Skeletal muscle cell (primary cell): ENCODE results near the gene C4B.

Experiments
- DNase-seq: peaks from one replicate; pipeline ENCODE4 v3.0.0-alpha.2; 2010; ENCODE audit warnings: low read depth
- H3K4me3 ChIP-seq: 2 replicates; pipeline ENCODE4 v1.5.1; 2011; ENCODE audit warnings: low read depth, mild to moderate bottlenecking, control low read depth, low read length, moderate library complexity

The C4B gene

DNA sequence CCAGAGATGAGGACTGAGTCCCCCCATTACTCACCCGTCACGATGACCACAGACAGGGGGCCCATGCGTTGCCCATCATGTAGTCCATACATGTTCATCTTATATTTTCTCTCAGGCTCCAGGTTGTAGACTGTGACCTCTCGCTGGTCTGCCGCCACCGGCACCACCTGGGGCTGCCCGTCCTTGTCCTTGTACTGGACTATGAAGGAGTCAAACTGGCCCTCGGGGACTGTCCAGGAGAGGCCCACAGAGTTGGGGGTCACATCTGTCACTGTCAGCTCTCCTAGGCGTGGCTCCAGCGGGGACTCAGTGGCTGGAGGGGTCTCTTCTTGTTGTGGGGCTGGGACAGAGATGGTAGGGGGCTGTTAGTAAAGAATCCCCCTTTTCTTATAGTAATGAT is 59.0 kb downstream of the C4B start:
- no peak overlapping the region for H3K4me3 ChIP-seq
- DNase-seq, result no peak

- no peak for DNase-seq
- no peak overlapping the region for H3K4me3 ChIP-seq
Measured at GRCh38 chr6:32074996-32075532, 60.5 kb downstream of the C4B start.

GRCh38 chr6:32075781-32076180 is 61.2 kb downstream of the C4B start:
- DNase-seq, result no peak
- no peak overlapping the region for H3K4me3 ChIP-seq

GRCh38 chr6:32076321-32076809 is 61.8 kb downstream of the C4B start:
- peak; percentile 75 for DNase-seq
- no peak overlapping the region for H3K4me3 ChIP-seq

GRCh38 chr6:32079566-32080290 is 65.1 kb downstream of the C4B start:
- no peak for DNase-seq
- H3K4me3 ChIP-seq, result no peak overlapping the region

DNA sequence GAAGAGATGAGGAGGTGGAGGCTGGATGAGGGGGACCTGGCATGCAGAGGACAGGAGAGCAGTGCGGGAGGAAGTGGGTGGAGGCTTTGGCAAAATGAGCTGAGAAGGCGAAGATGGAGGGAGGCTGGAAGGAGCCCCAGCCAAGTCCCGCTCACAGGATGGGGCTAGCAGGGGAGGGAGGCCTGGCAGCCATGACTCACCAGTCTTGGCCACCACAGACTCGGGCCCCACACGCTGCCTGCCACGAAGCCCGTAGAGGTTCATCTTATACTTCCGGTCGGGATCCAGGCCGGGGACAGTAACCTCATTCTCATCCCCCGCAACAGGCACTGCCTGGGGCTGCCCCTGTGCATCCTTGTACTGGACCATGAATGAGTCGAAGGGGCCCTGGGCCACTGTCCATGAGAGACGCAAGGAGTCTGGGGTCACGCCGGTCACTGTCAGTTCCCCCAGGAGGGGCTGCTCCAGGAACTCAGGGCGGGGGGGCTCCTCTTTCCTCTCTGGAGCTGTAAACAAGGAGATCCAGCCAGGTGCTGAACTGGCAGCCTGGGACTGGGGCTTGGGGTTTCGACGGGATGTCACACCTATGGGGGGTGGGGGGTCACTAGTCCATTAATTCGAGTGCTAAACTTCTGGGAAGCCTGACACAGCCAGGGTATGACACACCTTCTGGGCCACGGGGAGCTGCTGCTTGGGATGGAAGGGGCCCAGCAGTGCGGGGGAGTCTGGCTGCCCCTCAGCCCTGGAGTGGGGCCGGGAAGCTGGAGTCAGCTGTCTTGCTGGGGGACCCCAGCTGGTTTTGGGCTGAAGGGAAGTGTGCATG is 66.8 kb downstream of the C4B start:
- DNase-seq, result peak; percentile 65
- H3K4me3 ChIP-seq, result no peak overlapping the region

DNA sequence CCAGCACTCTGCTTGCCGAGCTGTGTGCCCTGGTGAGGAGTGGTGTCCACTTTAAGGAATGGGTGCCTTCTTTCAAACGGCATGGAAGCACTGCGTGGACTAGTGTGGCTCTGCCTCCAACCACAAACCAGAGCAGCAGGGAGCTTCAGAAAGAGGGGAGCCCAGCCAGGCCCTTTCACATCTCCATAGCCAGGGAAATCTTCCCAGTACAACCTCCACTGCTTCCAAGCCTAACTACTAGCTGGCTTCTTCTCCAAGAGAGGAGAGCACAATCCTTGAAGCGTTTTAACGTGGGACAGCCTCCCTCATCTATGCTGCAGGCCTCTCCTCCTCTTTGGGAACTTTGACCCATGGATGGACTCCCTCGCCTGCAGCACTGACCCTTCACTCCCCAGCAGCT is 67.9 kb downstream of the C4B start:
- no peak for DNase-seq
- H3K4me3 ChIP-seq, result no peak overlapping the region

DNA sequence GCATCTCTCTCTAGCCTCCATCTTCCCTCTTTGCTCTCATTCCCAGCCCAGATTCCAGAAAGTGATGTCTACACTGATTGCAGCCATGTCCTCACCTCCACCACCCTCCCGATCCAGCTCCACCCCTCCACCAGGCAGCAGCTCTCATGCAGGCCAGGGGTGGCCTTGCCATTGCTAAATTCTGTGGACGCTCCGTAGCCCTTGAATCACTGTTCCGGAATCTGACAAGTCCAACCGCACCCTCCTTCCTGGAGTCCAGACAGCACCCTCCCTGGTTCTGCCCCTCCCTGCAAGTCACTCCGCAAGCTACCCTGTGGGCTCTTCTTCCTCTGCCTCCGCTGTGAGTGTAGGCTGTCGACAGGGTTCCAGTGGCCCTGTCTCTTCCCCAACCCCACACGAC is 68.3 kb downstream of the C4B start:
- no peak overlapping the region for H3K4me3 ChIP-seq
- peak; percentile 35 for DNase-seq

DNA sequence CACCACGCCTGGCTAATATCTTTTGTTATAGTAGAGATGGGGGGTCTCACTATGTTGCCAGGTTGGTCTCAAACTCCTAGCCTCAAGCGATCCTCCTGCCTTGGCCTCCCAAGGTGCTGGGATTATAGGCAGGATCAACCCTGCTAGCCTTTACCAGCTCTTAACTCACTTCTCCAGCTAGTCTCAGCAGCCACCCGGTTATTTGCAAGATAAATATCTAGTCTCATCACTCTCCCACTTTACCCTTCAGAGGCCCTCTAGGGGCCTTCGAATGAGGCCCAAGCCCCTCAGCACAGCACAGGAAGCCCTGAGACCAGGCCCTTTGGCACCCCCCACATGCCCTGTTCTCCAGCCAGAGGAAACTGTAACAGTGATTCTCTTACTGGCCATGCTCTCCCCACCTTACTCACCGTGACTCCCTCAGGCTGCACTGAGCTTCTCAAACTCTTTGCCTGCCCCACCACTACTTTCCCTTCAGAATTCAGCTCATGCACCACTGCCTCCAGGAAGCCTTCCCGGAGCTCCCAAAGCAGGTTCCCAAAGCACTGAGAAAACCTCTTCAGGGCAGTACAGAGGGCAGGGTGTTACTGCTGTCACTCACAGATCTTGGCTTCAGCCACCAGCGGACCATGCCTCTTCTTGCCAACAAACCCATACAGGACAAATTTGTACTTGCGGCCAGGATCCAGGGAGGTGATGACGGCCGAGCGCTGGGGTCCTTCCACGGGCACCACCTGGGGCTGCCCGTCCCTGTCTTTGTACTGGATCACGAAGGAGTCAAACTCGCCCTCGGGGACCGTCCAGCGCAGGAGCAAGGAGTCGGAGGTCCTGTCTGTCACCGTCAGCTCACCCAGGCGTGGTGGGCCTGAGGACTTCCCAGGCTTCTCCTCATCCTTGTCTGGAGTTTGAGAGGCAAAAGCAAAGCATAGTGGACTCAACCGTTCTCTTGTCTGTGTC is 69.5 kb downstream of the C4B start:
- no peak overlapping the region for H3K4me3 ChIP-seq
- DNase-seq, result no peak

DNA sequence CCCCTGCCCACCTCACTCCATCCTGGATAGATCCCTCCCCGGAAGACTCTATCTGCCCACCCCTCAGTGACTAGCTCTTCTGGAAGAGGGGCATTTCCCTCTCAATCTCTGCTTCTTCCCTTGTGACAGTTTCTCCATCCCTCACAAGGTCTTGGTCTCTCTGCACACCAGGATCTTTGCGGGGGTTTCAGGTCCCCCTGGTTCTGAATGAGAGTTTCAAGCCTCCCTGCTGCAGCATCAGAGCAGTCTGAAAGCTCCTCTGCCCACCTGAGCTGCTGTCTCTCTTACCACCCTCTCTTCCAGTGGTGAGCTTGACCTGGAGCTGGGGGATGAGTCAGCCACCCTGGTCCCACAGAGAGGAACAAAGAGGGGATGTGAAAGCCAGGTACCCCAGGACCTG is 70.2 kb downstream of the C4B start:
- DNase-seq, result no peak
- H3K4me3 ChIP-seq, result no peak overlapping the region
